GM13976 (cell line): ENCODE results near the gene P2RY4.
"Not testable (repeated sequence)": the region's sequence is repeated elsewhere in the genome, so short reads cannot be mapped to it uniquely, and the experiment has no call there.

ENCODE experiments used
- DNase-seq: peaks from one replicate; pipeline ENCODE4 v3.0.0; 2012; ENCODE audit warnings: low spot score
- CTCF ChIP-seq: IDR thresholded peaks from 2 replicates; pipeline ENCODE4 v1.5.1; 2012; ENCODE audit warnings: borderline replicate concordance, mild to moderate bottlenecking; ENCODE audit not compliant: insufficient read depth; ENCODE audit errors: extremely low read depth, missing control alignments, control extremely low read depth
- in situ Hi-C: fragments of 300-500 bp; cut with MboI; formaldehyde crosslinking; loops from one replicate; pipeline ENCODE4 v1.12.0; 2022; ENCODE audit warnings: low sequenced_read_pairs, mixed read lengths, inconsistent platforms; ENCODE audit not compliant: unreplicated experiment

P2RY4 gene

GRCh38 chrX:70247252-70247651, 12.8 kb downstream of the P2RY4 start:
- no peak for DNase-seq
- TF ChIP-seq CTCF = no peak
- in situ Hi-C loops = no loop called here

- no peak for DNase-seq
- in situ Hi-C loops = no loop called here
- no peak for TF ChIP-seq CTCF
Observed at GRCh38 chrX:70244881-70245280, 15.1 kb downstream of the P2RY4 start.

GRCh38 chrX:70243601-70244000, 16.4 kb downstream of the P2RY4 start:
- DNase-seq, in situ Hi-C loops: not testable (repeated sequence)

GRCh38 chrX:70241501-70241900, 18.5 kb downstream of the P2RY4 start:
- no peak for TF ChIP-seq CTCF
- DNase-seq = no peak
- in situ Hi-C loops = no loop called here

GRCh38 chrX:70240751-70241150, 19.3 kb downstream of the P2RY4 start:
- DNase-seq = no peak
- in situ Hi-C loops = no loop called here
- no peak for TF ChIP-seq CTCF

GRCh38 chrX:70234355-70234754, 25.6 kb downstream of the P2RY4 start, which contains the start of gene AWAT1:
TSS of gene AWAT1 (plus strand) at chrX:70234655. CDS start at chrX:70234696, 41 bp downstream.
- in situ Hi-C loops = no loop called here
- TF ChIP-seq CTCF = no peak
- no peak for DNase-seq

GRCh38 chrX:70231666-70232065, 28.3 kb downstream of the P2RY4 start:
- in situ Hi-C loops = no loop called here

More at GRCh38 chrX:70231666-70232065, 28.3 kb downstream of the P2RY4 start:
- TF ChIP-seq CTCF = no peak
- DNase-seq = no peak
